GM10266 (cell line): ENCODE data around the gene URB1.

ENCODE experiments used
- DNase-seq: peaks from one replicate; pipeline ENCODE4 v3.0.0; 2012; ENCODE audit errors: extremely low spot score
- CTCF ChIP-seq: IDR thresholded peaks from 2 replicates; pipeline ENCODE4 v1.5.1; 2012; ENCODE audit warnings: mild to moderate bottlenecking, low read depth; ENCODE audit not compliant: control insufficient read depth, insufficient read depth; ENCODE audit errors: missing control alignments

The URB1 gene

GRCh38 chr21:32322676-32323075 is 70.1 kb downstream of the URB1 start:
- no peak for TF ChIP-seq CTCF
- no peak for DNase-seq

GRCh38 chr21:32322103-32322502 is 70.7 kb downstream of the URB1 start:
- TF ChIP-seq CTCF, result no peak
- DNase-seq, result no peak

GRCh38 chr21:32321480-32321879 is 71.3 kb downstream of the URB1 start:
- no peak for TF ChIP-seq CTCF
- DNase-seq, result no peak

GRCh38 chr21:32320726-32321125 is 72.1 kb downstream of the URB1 start:
- DNase-seq, result no peak
- no peak for TF ChIP-seq CTCF

- no peak for TF ChIP-seq CTCF
- DNase-seq, result no peak
Observed at GRCh38 chr21:32320059-32320458, 72.8 kb downstream of the URB1 start.

GRCh38 chr21:32319012-32319411 is 73.8 kb downstream of the URB1 start:
- DNase-seq, result no peak
- no peak for TF ChIP-seq CTCF

GRCh38 chr21:32317726-32318125 is 75.1 kb downstream of the URB1 start:
- no peak for TF ChIP-seq CTCF
- DNase-seq, result no peak
